OCI-LY1 (cell line): ENCODE results near the gene ACTC1.

ENCODE experiments used
- H2AFZ ChIP-seq: fragments of 200-600 bp; sonication (generic), shearing (Covaris generic); 2 replicates; pipeline ENCODE4 v1.6.0; 2014; ENCODE audit warnings: antibody characterized with exemption, mild to moderate bottlenecking, low read length
- H3F3A ChIP-seq: fragments of 200-600 bp; sonication (generic), shearing (Covaris generic); 2 replicates; pipeline ENCODE4 v1.6.0; 2014; ENCODE audit warnings: mild to moderate bottlenecking, antibody characterized with exemption, low read length, moderate library complexity; ENCODE audit not compliant: insufficient read depth
- H3K27ac ChIP-seq: fragments of 200-600 bp; sonication (generic); 2 replicates; pipeline ENCODE4 v1.5.1; 2014; ENCODE audit warnings: low read length, mixed run types, mild to moderate bottlenecking, low read depth; ENCODE audit not compliant: poor library complexity, severe bottlenecking
- H3K27me3 ChIP-seq: fragments of 200-600 bp; sonication (generic); 2 replicates; pipeline ENCODE4 v1.6.0; 2014; ENCODE audit warnings: antibody characterized with exemption, mild to moderate bottlenecking, low read length, moderate library complexity; ENCODE audit not compliant: insufficient read depth
- H3K36me3 ChIP-seq: fragments of 200-600 bp; sonication (generic); 2 replicates; pipeline ENCODE4 v1.6.1; 2014; ENCODE audit warnings: mild to moderate bottlenecking, antibody characterized with exemption, low read length, moderate library complexity, mixed read lengths; ENCODE audit not compliant: insufficient read depth
- H3K4me1 ChIP-seq: fragments of 200-600 bp; sonication (generic); 2 replicates; pipeline ENCODE4 v1.5.1; 2014; ENCODE audit warnings: mild to moderate bottlenecking, low read length, moderate library complexity; ENCODE audit not compliant: insufficient read depth, severe bottlenecking
- H3K4me2 ChIP-seq: fragments of 200-600 bp; sonication (generic), shearing (Covaris generic); 2 replicates; pipeline ENCODE4 v1.6.1; 2014; ENCODE audit warnings: low read length
- H3K4me3 ChIP-seq: fragments of 200-600 bp; sonication (generic); 2 replicates; pipeline ENCODE4 v1.5.1; 2014; ENCODE audit warnings: low read length, low read depth, mild to moderate bottlenecking, mixed read lengths; ENCODE audit not compliant: poor library complexity, severe bottlenecking
- H3K79me2 ChIP-seq: fragments of 200-600 bp; shearing (Covaris generic); 2 replicates; pipeline ENCODE4 v1.6.1; 2016; ENCODE audit warnings: mixed run types, low read length, mixed read lengths; ENCODE audit not compliant: insufficient read depth
- H3K9ac ChIP-seq: fragments of 200-600 bp; sonication (generic), shearing (Covaris generic); 2 replicates; pipeline ENCODE4 v1.6.1; 2014; ENCODE audit warnings: mild to moderate bottlenecking, low read length, mixed read lengths
- H3K9me2 ChIP-seq: fragments of 200-600 bp; sonication (generic), shearing (Covaris generic); 2 replicates; pipeline ENCODE4 v1.6.1; 2014; ENCODE audit warnings: low read depth, mild to moderate bottlenecking, low read length, mixed read lengths
- H3K9me3 ChIP-seq: fragments of 200-600 bp; shearing (Covaris generic); 2 replicates; pipeline ENCODE4 v1.6.1; 2014; ENCODE audit warnings: low read length, mixed read lengths
- H4K20me1 ChIP-seq: fragments of 200-600 bp; sonication (generic), shearing (Covaris generic); 2 replicates; pipeline ENCODE4 v1.6.0; 2016; ENCODE audit warnings: mild to moderate bottlenecking, low read length; ENCODE audit not compliant: insufficient read depth
- CTCF ChIP-seq: fragments of 200-600 bp; sonication (generic), shearing (Covaris generic); IDR thresholded peaks from 2 replicates; pipeline ENCODE4 v1.5.1; 2017; ENCODE audit warnings: mild to moderate bottlenecking, antibody characterized with exemption, low read length, moderate library complexity, mixed read lengths
- EZH2 ChIP-seq: fragments of 200-600 bp; sonication (generic), shearing (Covaris generic); IDR thresholded peaks from 2 replicates; pipeline ENCODE4 v1.8.0; 2017; ENCODE audit warnings: borderline replicate concordance, mixed run types, mild to moderate bottlenecking, antibody characterized with exemption, low read length, moderate library complexity, mixed read lengths

Gene ACTC1

GRCh38 chr15:34786206-34786605 is 9.1 kb downstream of the ACTC1 start:
- H3K9me2 ChIP-seq, result no peaks in the 10 kb centered on the region
- H3K4me3 ChIP-seq, result no peak overlapping the region
- no peaks in the 10 kb centered on the region for H4K20me1 ChIP-seq
- H3K9ac ChIP-seq, result no peak overlapping the region
- no peak for TF ChIP-seq EZH2
- TF ChIP-seq CTCF, result no peak
- H2AFZ ChIP-seq, result no peak overlapping the region
- H3K9me3 ChIP-seq, result no peaks in the 10 kb centered on the region
- no peaks in the 10 kb centered on the region for H3K79me2 ChIP-seq
- H3K4me1 ChIP-seq, result no peaks in the 10 kb centered on the region
- H3K4me2 ChIP-seq, result no peak overlapping the region
- H3K27ac ChIP-seq, result no peak overlapping the region
- H3K36me3 ChIP-seq, result no peaks in the 10 kb centered on the region
- no peaks in the 10 kb centered on the region for H3F3A ChIP-seq
- no peaks in the 10 kb centered on the region for H3K27me3 ChIP-seq

GRCh38 chr15:34783991-34784390 is 11.4 kb downstream of the ACTC1 start:
- no peak overlapping the region for H3K27ac ChIP-seq
- H3K4me1 ChIP-seq, result no peaks in the 10 kb centered on the region
- H4K20me1 ChIP-seq, result no peaks in the 10 kb centered on the region
- H3K4me2 ChIP-seq, result no peak overlapping the region
- no peaks in the 10 kb centered on the region for H3F3A ChIP-seq
- H3K9me3 ChIP-seq, result no peaks in the 10 kb centered on the region
- no peak for TF ChIP-seq EZH2
- no peak for TF ChIP-seq CTCF
- no peaks in the 10 kb centered on the region for H3K79me2 ChIP-seq
- H3K4me3 ChIP-seq, result no peak overlapping the region
- H3K9ac ChIP-seq, result no peak overlapping the region
- H3K36me3 ChIP-seq, result no peaks in the 10 kb centered on the region
- H3K27me3 ChIP-seq, result no peaks in the 10 kb centered on the region
- H2AFZ ChIP-seq, result no peak overlapping the region
- H3K9me2 ChIP-seq, result no peaks in the 10 kb centered on the region

- Histone ChIP-seq H3K9me3 (no peaks in the 10 kb centered on the region), H3K79me2 (no peaks in the 10 kb centered on the region), H3K27me3 (no peaks in the 10 kb centered on the region), H3K9me2 (no peaks in the 10 kb centered on the region), H3K4me2 (no peak overlapping the region), H3F3A (no peaks in the 10 kb centered on the region), H3K36me3 (no peaks in the 10 kb centered on the region), H3K9ac (no peak overlapping the region), H2AFZ (no peak overlapping the region), H3K27ac (no peak overlapping the region), H3K4me1 (no peaks in the 10 kb centered on the region), H4K20me1 (no peaks in the 10 kb centered on the region), H3K4me3 (no peak overlapping the region)
- TF ChIP-seq CTCF, result no peak
- TF ChIP-seq EZH2, result no peak
Measured at GRCh38 chr15:34783431-34783830, 11.9 kb downstream of the ACTC1 start.
